Liver (tissue), 9 donors: ENCODE results near the gene EXOC7. TPM values are rescaled to one million over a fixed set of nuclear protein-coding genes. Genes with fewer than 3 reads are reported as not detected.

Experiments
- DNase-seq: peaks from one replicate; pipeline ENCODE4 v3.0.0-alpha.2; 2017; ENCODE audit warnings: low spot score
- H3K27ac ChIP-seq, 2 donors: one replicate each; pipeline ENCODE4 v1.7.0; 2013; ENCODE audit warnings: inconsistent platforms in 2 of 2, low read length in 2 of 2, control low read depth in 1 of 2, low read depth in 1 of 2, mild to moderate bottlenecking in 1 of 2
- H3K27me3 ChIP-seq, 4 donors: one replicate each; pipeline versions ENCODE4 v1.6.1 to v1.7.0; 2013; ENCODE audit warnings: low read length in 3 of 4, inconsistent platforms in 1 of 4, mild to moderate bottlenecking in 1 of 4, moderate library complexity in 1 of 4; ENCODE audit not compliant: control insufficient read depth in 4 of 4, insufficient read depth in 4 of 4
- H3K36me3 ChIP-seq, 4 donors: one replicate each; pipeline versions ENCODE4 v1.6.1 to v1.7.0; 2013; ENCODE audit warnings: low read length in 3 of 4, mild to moderate bottlenecking in 3 of 4, low read depth in 1 of 4, moderate library complexity in 1 of 4; ENCODE audit not compliant: control insufficient read depth in 4 of 4, insufficient read depth in 3 of 4
- H3K4me1 ChIP-seq, 4 donors: one replicate each; pipeline versions ENCODE4 v1.6.1 to v1.7.0; 2013; ENCODE audit warnings: low read length in 3 of 4, mild to moderate bottlenecking in 3 of 4, moderate library complexity in 1 of 4; ENCODE audit not compliant: control insufficient read depth in 4 of 4, insufficient read depth in 4 of 4
- H3K4me3 ChIP-seq, 3 donors: one replicate each; pipeline versions ENCODE4 v1.6.1 to v1.7.0; 2013; ENCODE audit warnings: low read length in 3 of 3, control low read depth in 1 of 3, low read depth in 1 of 3, mild to moderate bottlenecking in 1 of 3
- H3K9ac ChIP-seq, 2 donors: one replicate each; pipeline ENCODE4 v1.7.0; 2013; ENCODE audit warnings: low read length in 2 of 2, mild to moderate bottlenecking in 2 of 2, moderate library complexity in 2 of 2, control low read depth in 1 of 2, low read depth in 1 of 2
- H3K9me3 ChIP-seq, 4 donors: one replicate each; pipeline versions ENCODE4 v1.6.1 to v1.7.0; 2013; ENCODE audit warnings: low read length in 3 of 4; ENCODE audit not compliant: control insufficient read depth in 4 of 4
- EGR1 ChIP-seq, 2 donors: IDR thresholded peaks; 2 replicates each; pipeline ENCODE4 v1.6.1; 2016 to 2018; ENCODE audit warnings: antibody characterized with exemption in 2 of 2, low read depth in 2 of 2
- FOXA1 ChIP-seq: IDR thresholded peaks from 2 replicates; pipeline ENCODE4 v1.6.1; 2016; ENCODE audit warnings: antibody characterized with exemption
- FOXA2 ChIP-seq: IDR thresholded peaks from 2 replicates; pipeline ENCODE4 v1.6.1; 2016; ENCODE audit warnings: antibody characterized with exemption
- GABPA ChIP-seq, 2 donors: IDR thresholded peaks in 1 of 2; conservative IDR thresholded peaks in 1 of 2; 2 replicates each; pipeline ENCODE4 v1.6.1; 2016; ENCODE audit warnings: antibody characterized with exemption in 2 of 2, mild to moderate bottlenecking in 1 of 2, moderate library complexity in 1 of 2
- HNF4A ChIP-seq, 2 donors: conservative IDR thresholded peaks; 2 replicates each; pipeline ENCODE4 v1.6.1; 2016; ENCODE audit warnings: antibody characterized with exemption in 2 of 2, mild to moderate bottlenecking in 2 of 2
- HNF4G ChIP-seq: IDR thresholded peaks from 2 replicates; pipeline ENCODE4 v1.6.1; 2016; ENCODE audit warnings: antibody characterized with exemption
- JUND ChIP-seq, 2 donors: IDR thresholded peaks; 2 replicates each; pipeline ENCODE4 v1.6.1; 2016; ENCODE audit warnings: antibody characterized with exemption in 2 of 2
- NR2F2 ChIP-seq: IDR thresholded peaks from 2 replicates; pipeline ENCODE4 v1.6.1; 2016; ENCODE audit warnings: antibody characterized with exemption
- RAD21 ChIP-seq, 2 donors: IDR thresholded peaks; 2 replicates each; pipeline ENCODE4 v1.6.1; 2016; ENCODE audit warnings: antibody characterized with exemption in 2 of 2, mild to moderate bottlenecking in 2 of 2
- RXRA ChIP-seq, 2 donors: IDR thresholded peaks; 2 replicates each; pipeline ENCODE4 v1.6.1; 2017 to 2018; ENCODE audit warnings: antibody characterized with exemption in 2 of 2, mild to moderate bottlenecking in 1 of 2
- SP1 ChIP-seq: IDR thresholded peaks from 2 replicates; pipeline ENCODE4 v1.6.1; 2018; ENCODE audit warnings: antibody characterized with exemption, mild to moderate bottlenecking
- TAF1 ChIP-seq: conservative IDR thresholded peaks from 2 replicates; pipeline ENCODE4 v1.6.1; 2016; ENCODE audit warnings: antibody characterized with exemption, mild to moderate bottlenecking
- YY1 ChIP-seq: IDR thresholded peaks from 2 replicates; pipeline ENCODE4 v1.6.1; 2016; ENCODE audit warnings: antibody characterized with exemption, mild to moderate bottlenecking
- WGBS: extraction: QIAGEN DNeasy Blood & Tissue Kit; methylation state at CpG from one replicate; pipeline ENCODE4 v1.1.7; 2013; 5-methylcytosine and 5-hydroxymethylcytosine counted together
- polyA plus RNA-seq, 2 donors: library from polyadenylated mRNA; stranded (reverse) in 1 of 2; unstranded in 1 of 2; fragments of 200-250 nt in 1 of 2; fragments of >200 nt in 1 of 2; fragmentation: Nextera tagmentation in 1 of 2; extraction: Ambion mirVana in 1 of 2; gene quantifications; one replicate each; pipeline versions ENCODE4 v1.2.1 to v1.2.3, GENCODE V29; 2013 to 2015
- total RNA-seq, 2 donors: library from RNA; depleted of rRNA; stranded (reverse); fragments of >200 nt; gene quantifications; one replicate each; pipeline ENCODE4 v1.2.3, GENCODE V29; 2014
- TF ChIP-seq, protein P1 (sequence below): IDR thresholded peaks from 2 replicates; pipeline ENCODE4 v1.6.1; 2016; ENCODE audit warnings: antibody characterized with exemption
- TF ChIP-seq, protein P2 (sequence below): IDR thresholded peaks from 2 replicates; pipeline ENCODE4 v1.6.1; 2016; ENCODE audit warnings: antibody characterized with exemption, mild to moderate bottlenecking
- TF ChIP-seq, protein P3 (sequence below): IDR thresholded peaks from 2 replicates; pipeline ENCODE4 v1.6.1; 2016; ENCODE audit warnings: antibody characterized with exemption
- TF ChIP-seq, protein P4 (sequence below): fragments of 150-350 bp; IDR thresholded peaks from 2 replicates; pipeline ENCODE4 v1.5.1; 2017; ENCODE audit warnings: improper control_type of control experiment, low read depth, low read length; ENCODE audit not compliant: missing input control
- TF ChIP-seq, protein P5 (sequence below): IDR thresholded peaks from 2 replicates; pipeline ENCODE4 v1.6.1; 2016; ENCODE audit warnings: antibody characterized with exemption
- donor health status: healthy.
- donor health status: healthy.
- donor health status: healthy.
- donor health status: healthy.
- donor health status: healthy.

The EXOC7 gene
- total and polyA plus RNA-seq, 4 donors = 28.0 to 64.8 (median 38.2) TPM

DNA sequence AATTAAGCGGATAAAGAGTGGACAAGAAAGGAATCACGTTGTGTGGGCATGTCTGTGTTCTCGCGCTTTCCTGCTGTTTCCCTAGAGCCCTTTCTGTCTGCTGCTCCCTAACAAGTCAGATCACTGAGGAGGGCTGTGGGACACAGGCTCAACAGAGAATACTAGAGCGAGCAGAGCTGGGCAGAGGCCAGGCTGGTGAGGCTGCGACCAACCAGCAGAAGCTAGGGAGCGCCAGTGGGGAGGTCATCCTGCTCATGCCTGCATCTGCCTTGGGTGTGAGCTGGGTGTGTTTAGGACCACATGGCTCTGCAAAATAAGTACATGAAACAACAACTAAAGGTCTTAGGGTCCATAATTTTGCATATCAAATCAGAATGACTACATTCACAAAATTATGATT lies 49.0 kb upstream of the EXOC7 start:
- no peak for TF ChIP-seq EGR1 (IDR thresholded peaks at IDR 0.05; ENCODE audit: low read depth in 2 of 2)
- no peak for TF ChIP-seq HNF4A (conservative IDR thresholded peaks at IDR 0.05)
- no peak for TF ChIP-seq RAD21 (IDR thresholded peaks at IDR 0.05)
- TF ChIP-seq NR2F2 = no peak
- TF ChIP-seq, protein P1, sequence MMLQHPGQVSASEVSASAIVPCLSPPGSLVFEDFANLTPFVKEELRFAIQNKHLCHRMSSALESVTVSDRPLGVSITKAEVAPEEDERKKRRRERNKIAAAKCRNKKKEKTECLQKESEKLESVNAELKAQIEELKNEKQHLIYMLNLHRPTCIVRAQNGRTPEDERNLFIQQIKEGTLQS = no peak
- TF ChIP-seq SP1 = no peak
- TF ChIP-seq, protein P2, sequence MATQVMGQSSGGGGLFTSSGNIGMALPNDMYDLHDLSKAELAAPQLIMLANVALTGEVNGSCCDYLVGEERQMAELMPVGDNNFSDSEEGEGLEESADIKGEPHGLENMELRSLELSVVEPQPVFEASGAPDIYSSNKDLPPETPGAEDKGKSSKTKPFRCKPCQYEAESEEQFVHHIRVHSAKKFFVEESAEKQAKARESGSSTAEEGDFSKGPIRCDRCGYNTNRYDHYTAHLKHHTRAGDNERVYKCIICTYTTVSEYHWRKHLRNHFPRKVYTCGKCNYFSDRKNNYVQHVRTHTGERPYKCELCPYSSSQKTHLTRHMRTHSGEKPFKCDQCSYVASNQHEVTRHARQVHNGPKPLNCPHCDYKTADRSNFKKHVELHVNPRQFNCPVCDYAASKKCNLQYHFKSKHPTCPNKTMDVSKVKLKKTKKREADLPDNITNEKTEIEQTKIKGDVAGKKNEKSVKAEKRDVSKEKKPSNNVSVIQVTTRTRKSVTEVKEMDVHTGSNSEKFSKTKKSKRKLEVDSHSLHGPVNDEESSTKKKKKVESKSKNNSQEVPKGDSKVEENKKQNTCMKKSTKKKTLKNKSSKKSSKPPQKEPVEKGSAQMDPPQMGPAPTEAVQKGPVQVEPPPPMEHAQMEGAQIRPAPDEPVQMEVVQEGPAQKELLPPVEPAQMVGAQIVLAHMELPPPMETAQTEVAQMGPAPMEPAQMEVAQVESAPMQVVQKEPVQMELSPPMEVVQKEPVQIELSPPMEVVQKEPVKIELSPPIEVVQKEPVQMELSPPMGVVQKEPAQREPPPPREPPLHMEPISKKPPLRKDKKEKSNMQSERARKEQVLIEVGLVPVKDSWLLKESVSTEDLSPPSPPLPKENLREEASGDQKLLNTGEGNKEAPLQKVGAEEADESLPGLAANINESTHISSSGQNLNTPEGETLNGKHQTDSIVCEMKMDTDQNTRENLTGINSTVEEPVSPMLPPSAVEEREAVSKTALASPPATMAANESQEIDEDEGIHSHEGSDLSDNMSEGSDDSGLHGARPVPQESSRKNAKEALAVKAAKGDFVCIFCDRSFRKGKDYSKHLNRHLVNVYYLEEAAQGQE = no peak
- TF ChIP-seq, protein P3, sequence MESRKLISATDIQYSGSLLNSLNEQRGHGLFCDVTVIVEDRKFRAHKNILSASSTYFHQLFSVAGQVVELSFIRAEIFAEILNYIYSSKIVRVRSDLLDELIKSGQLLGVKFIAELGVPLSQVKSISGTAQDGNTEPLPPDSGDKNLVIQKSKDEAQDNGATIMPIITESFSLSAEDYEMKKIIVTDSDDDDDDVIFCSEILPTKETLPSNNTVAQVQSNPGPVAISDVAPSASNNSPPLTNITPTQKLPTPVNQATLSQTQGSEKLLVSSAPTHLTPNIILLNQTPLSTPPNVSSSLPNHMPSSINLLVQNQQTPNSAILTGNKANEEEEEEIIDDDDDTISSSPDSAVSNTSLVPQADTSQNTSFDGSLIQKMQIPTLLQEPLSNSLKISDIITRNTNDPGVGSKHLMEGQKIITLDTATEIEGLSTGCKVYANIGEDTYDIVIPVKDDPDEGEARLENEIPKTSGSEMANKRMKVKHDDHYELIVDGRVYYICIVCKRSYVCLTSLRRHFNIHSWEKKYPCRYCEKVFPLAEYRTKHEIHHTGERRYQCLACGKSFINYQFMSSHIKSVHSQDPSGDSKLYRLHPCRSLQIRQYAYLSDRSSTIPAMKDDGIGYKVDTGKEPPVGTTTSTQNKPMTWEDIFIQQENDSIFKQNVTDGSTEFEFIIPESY = no peak
- TF ChIP-seq FOXA1 = no peak
- no peak for TF ChIP-seq HNF4G
- TF ChIP-seq JUND (IDR thresholded peaks at IDR 0.05) = no peak
- TF ChIP-seq, protein P4, sequence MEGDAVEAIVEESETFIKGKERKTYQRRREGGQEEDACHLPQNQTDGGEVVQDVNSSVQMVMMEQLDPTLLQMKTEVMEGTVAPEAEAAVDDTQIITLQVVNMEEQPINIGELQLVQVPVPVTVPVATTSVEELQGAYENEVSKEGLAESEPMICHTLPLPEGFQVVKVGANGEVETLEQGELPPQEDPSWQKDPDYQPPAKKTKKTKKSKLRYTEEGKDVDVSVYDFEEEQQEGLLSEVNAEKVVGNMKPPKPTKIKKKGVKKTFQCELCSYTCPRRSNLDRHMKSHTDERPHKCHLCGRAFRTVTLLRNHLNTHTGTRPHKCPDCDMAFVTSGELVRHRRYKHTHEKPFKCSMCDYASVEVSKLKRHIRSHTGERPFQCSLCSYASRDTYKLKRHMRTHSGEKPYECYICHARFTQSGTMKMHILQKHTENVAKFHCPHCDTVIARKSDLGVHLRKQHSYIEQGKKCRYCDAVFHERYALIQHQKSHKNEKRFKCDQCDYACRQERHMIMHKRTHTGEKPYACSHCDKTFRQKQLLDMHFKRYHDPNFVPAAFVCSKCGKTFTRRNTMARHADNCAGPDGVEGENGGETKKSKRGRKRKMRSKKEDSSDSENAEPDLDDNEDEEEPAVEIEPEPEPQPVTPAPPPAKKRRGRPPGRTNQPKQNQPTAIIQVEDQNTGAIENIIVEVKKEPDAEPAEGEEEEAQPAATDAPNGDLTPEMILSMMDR = no peak
- TF ChIP-seq FOXA2 = no peak
- TF ChIP-seq, protein P5, sequence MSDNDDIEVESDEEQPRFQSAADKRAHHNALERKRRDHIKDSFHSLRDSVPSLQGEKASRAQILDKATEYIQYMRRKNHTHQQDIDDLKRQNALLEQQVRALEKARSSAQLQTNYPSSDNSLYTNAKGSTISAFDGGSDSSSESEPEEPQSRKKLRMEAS = no peak
- TF ChIP-seq TAF1 = no peak
- TF ChIP-seq RXRA (IDR thresholded peaks at IDR 0.05) = no peak
- TF ChIP-seq YY1 = no peak
- TF ChIP-seq GABPA (IDR thresholded peaks at IDR 0.05 in 1 of 2, conservative IDR thresholded peaks at IDR 0.05 in 1 of 2) = no peak
- Histone ChIP-seq H3K27ac (no peak overlapping the region), H3K4me1 (peaks cover 0 to 13% (median 11%) of the 10 kb centered on the region in 4 donors), H3K9me3 (no peaks in the 10 kb centered on the region), H3K36me3 (no peaks in the 10 kb centered on the region), H3K9ac (no peak overlapping the region), H3K27me3 (no peaks in the 10 kb centered on the region), H3K4me3 (no peak overlapping the region)
- 94% methylated on average over 7 of the region's 7 CpGs for WGBS
- DNase-seq = peak; percentile 31
